ENCODE measurements around the gene HIBADH.

Gene HIBADH

GRCh38 chr7:27476493-27476892 lies 186.2 kb downstream of the HIBADH start:
- Histone ChIP-seq H3K27ac (ENCODE audit: low read length, poor library complexity, severe bottlenecking) (no peak overlapping the region), H2AFZ (ENCODE audit: low read depth, low read length) (no peak overlapping the region), H2AK5ac (ENCODE audit: low read length, severe bottlenecking) (no peak overlapping the region), H2BK5ac (ENCODE audit: low read depth, low read length, poor library complexity, severe bottlenecking) (no peak overlapping the region), H4K8ac (ENCODE audit: low read length) (no peak overlapping the region), H3K9ac (ENCODE audit: low read length) (no peak overlapping the region), H3K4me3 (ENCODE audit: insufficient read depth in 1 of 2, low read depth in 1 of 2, low read length in 2 of 2) (no peak overlapping the region), H3K18ac (ENCODE audit: low read depth in 1 of 2, low read length in 2 of 2) (no peak overlapping the region), H3K23ac (ENCODE audit: low read length in 2 of 2) (no peak overlapping the region), H3K27me3 (ENCODE audit: control insufficient read depth in 1 of 2, insufficient read depth in 1 of 2, low read length in 2 of 2) (peaks cover 0 to 21% of the 10 kb centered on the region in 2 experiments), H4K91ac (ENCODE audit: low read length) (no peak overlapping the region), H3K79me1 (replicated peaks; ENCODE audit: low read length, poor library complexity, severe bottlenecking) (no peaks in the 10 kb centered on the region), H3K14ac (ENCODE audit: low read length in 2 of 2) (no peak overlapping the region), H3K4me2 (ENCODE audit: low read length, poor library complexity, severe bottlenecking) (no peak overlapping the region), H2BK15ac (ENCODE audit: low read depth, poor library complexity, severe bottlenecking) (no peak overlapping the region), H3K9me3 (ENCODE audit: control insufficient read depth, low read length) (no peaks in the 10 kb centered on the region), H3K4me1 (ENCODE audit: control insufficient read depth, insufficient read depth, low read depth, low read length) (no peaks in the 10 kb centered on the region), H3K36me3 (ENCODE audit: control insufficient read depth in 1 of 2, insufficient read depth in 2 of 2, low read depth in 1 of 2, low read length in 2 of 2) (no peaks in the 10 kb centered on the region), H2BK120ac (ENCODE audit: low read depth, low read length) (no peak overlapping the region), H3K4ac (ENCODE audit: low read depth in 1 of 2, low read length in 2 of 2) (no peak overlapping the region), H2BK12ac (ENCODE audit: low read length in 2 of 2) (no peak overlapping the region)
- no CpG with 5 or more reads among the region's 2 CpGs for WGBS
- DNase-seq, result no peak

Data from mesenchymal stem cell (in vitro differentiated cells and primary cell).